H1 (cell line): ENCODE results near the gene ABCA9. TPM values are rescaled to one million over a fixed set of nuclear protein-coding genes. Genes with fewer than 3 reads are reported as not detected.

Experiments
- CTCF ChIA-PET: fragments of 300-600 bp; sonication (Branson Sonifier 250); formaldehyde crosslinking; loops from one replicate; lab custom pipeline; 2021; ENCODE audit not compliant: partially characterized antibody; lab: Charles Lee
- POLR2A ChIA-PET: fragments of 300-600 bp; sonication (Branson Sonifier 250); formaldehyde crosslinking; loops from one replicate; lab custom pipeline; 2021; ENCODE audit warnings: inconsistent platforms; ENCODE audit not compliant: partially characterized antibody; lab: Charles Lee
- DNase-seq, 2 experiments: peaks; one replicate each; pipeline versions ENCODE4 v3.0.0 to v3.0.0-alpha.2; 2010 to 2022; ENCODE audit warnings: low spot score in 2 of 2, low read depth in 1 of 2, mixed read lengths in 1 of 2
- FAIRE-seq: peaks from 2 replicates; lab custom pipeline; 2011; peaks lifted over from hg19 to GRCh38; lab: Jason Lieb, UNC
- H2AFZ ChIP-seq: 2 replicates; pipeline ENCODE4 v1.8.1; 2012; ENCODE audit warnings: low read length, inconsistent platforms
- H2AK5ac ChIP-seq: 2 replicates; pipeline ENCODE4 v1.6.1; 2013; ENCODE audit warnings: low read depth, low read length
- H2BK120ac ChIP-seq: replicated peaks from 2 replicates; pipeline ENCODE3; 2013; ENCODE audit warnings: low read depth, low read length, inconsistent platforms
- H2BK12ac ChIP-seq: 2 replicates; pipeline ENCODE4 v1.6.1; 2013; ENCODE audit warnings: low read depth, low read length
- H2BK15ac ChIP-seq: 2 replicates; pipeline ENCODE4 v1.6.1; 2013; ENCODE audit warnings: low read length
- H2BK20ac ChIP-seq: 2 replicates; pipeline ENCODE4 v1.6.1; 2013; ENCODE audit warnings: low read length
- H2BK5ac ChIP-seq: 2 replicates; pipeline ENCODE4 v1.6.1; 2013; ENCODE audit warnings: low read depth, low read length
- H3K14ac ChIP-seq: 2 replicates; pipeline ENCODE4 v1.6.1; 2013; ENCODE audit warnings: inconsistent platforms; ENCODE audit not compliant: insufficient read length
- H3K18ac ChIP-seq: 2 replicates; pipeline ENCODE4 v1.6.1; 2013; ENCODE audit warnings: low read length; ENCODE audit errors: extremely low read depth
- H3K23ac ChIP-seq: 2 replicates; pipeline ENCODE4 v1.6.1; 2013; ENCODE audit warnings: inconsistent platforms; ENCODE audit not compliant: insufficient read length
- H3K23me2 ChIP-seq: 2 replicates; pipeline ENCODE4 v1.6.1; 2013; ENCODE audit warnings: low read depth, low read length
- H3K27ac ChIP-seq: 2 replicates; pipeline ENCODE4 v1.6.1; 2011; ENCODE audit warnings: low read depth, low read length, inconsistent platforms
- H3K27me3 ChIP-seq, 4 experiments: replicated peaks in 1 of 4; 1 replicate in 1 of 4; 2 replicates in 3 of 4; pipeline versions ENCODE4 v1.6.1 to v1.8.1; 2011 to 2013; ENCODE audit warnings: low read length in 3 of 4, mild to moderate bottlenecking in 3 of 4, inconsistent platforms in 2 of 4, mixed read lengths in 2 of 4, moderate library complexity in 1 of 4; ENCODE audit not compliant: control insufficient read depth in 3 of 4, insufficient read depth in 3 of 4; ENCODE audit errors: extremely low read depth in 1 of 4
- H3K36me3 ChIP-seq, 4 experiments: 2 replicates each; pipeline versions ENCODE4 v1.6.1 to v1.8.1; 2011 to 2013; ENCODE audit warnings: mild to moderate bottlenecking in 4 of 4, low read length in 3 of 4, moderate library complexity in 2 of 4, control low read depth in 1 of 4, inconsistent platforms in 1 of 4; ENCODE audit not compliant: insufficient read depth in 4 of 4, control insufficient read depth in 2 of 4
- H3K4ac ChIP-seq: replicated peaks from 2 replicates; pipeline ENCODE3; 2013; ENCODE audit warnings: low read length, low read depth, mixed read lengths, inconsistent platforms; ENCODE audit not compliant: insufficient read length
- H3K4me1 ChIP-seq, 4 experiments: replicated peaks in 1 of 4; 1 replicate in 1 of 4; 2 replicates in 3 of 4; pipeline versions ENCODE4 v1.6.1 to v1.8.1; 2011 to 2013; ENCODE audit warnings: low read length in 3 of 4, inconsistent platforms in 2 of 4, mixed read lengths in 1 of 4; ENCODE audit not compliant: insufficient read depth in 4 of 4, control insufficient read depth in 3 of 4
- H3K4me2 ChIP-seq, 2 experiments: 2 replicates each; pipeline versions ENCODE4 v1.6.1 to v1.8.1; 2011 to 2013; ENCODE audit warnings: low read depth in 2 of 2, low read length in 2 of 2, control low read depth in 1 of 2, inconsistent platforms in 1 of 2, mild to moderate bottlenecking in 1 of 2; ENCODE audit not compliant: insufficient read depth in 1 of 2
- H3K4me3 ChIP-seq, 4 experiments: fragments of 200-600, 300-600 bp in 1 of 4; sonication (generic), shearing (Covaris generic), sonication (Bioruptor Twin) in 1 of 4; 2 replicates each; pipeline versions ENCODE4 v1.5.1 to v1.8.1; 2011 to 2016; ENCODE audit warnings: low read length in 4 of 4, low read depth in 3 of 4, control low read depth in 2 of 4, inconsistent platforms in 2 of 4, mild to moderate bottlenecking in 2 of 4, mixed read lengths in 1 of 4, moderate library complexity in 1 of 4; ENCODE audit not compliant: insufficient read depth in 2 of 4; ENCODE audit errors: extremely low read depth in 1 of 4
- H3K56ac ChIP-seq: replicated peaks from 2 replicates; pipeline ENCODE3; 2013; ENCODE audit warnings: low read depth, mild to moderate bottlenecking, mixed read lengths, low read length, inconsistent platforms; ENCODE audit not compliant: insufficient read length
- H3K79me1 ChIP-seq: 2 replicates; pipeline ENCODE4 v1.6.1; 2013; ENCODE audit warnings: low read depth, low read length, control low read depth
- H3K79me2 ChIP-seq, 2 experiments: 2 replicates each; pipeline versions ENCODE4 v1.6.1 to v1.8.1; 2012 to 2013; ENCODE audit warnings: low read length in 2 of 2, mild to moderate bottlenecking in 2 of 2, inconsistent platforms in 1 of 2; ENCODE audit not compliant: insufficient read depth in 2 of 2, control insufficient read depth in 1 of 2
- H3K9ac ChIP-seq, 4 experiments: replicated peaks in 1 of 4; 1 replicate in 1 of 4; 2 replicates in 3 of 4; pipeline versions ENCODE4 v1.6.1 to v1.8.1; 2011 to 2013; ENCODE audit warnings: low read depth in 3 of 4, low read length in 3 of 4, control low read depth in 2 of 4, mild to moderate bottlenecking in 2 of 4, moderate library complexity in 2 of 4, inconsistent platforms in 1 of 4; ENCODE audit errors: extremely low read depth in 1 of 4
- H3K9me3 ChIP-seq, 2 experiments: 2 replicates each; pipeline versions ENCODE4 v1.6.1 to v1.8.1; 2012 to 2013; ENCODE audit warnings: mild to moderate bottlenecking in 2 of 2, moderate library complexity in 2 of 2, control low read depth in 1 of 2, inconsistent platforms in 1 of 2, low read depth in 1 of 2, low read length in 1 of 2, mixed read lengths in 1 of 2; ENCODE audit not compliant: insufficient read depth in 2 of 2
- H4K20me1 ChIP-seq, 2 experiments: replicated peaks in 1 of 2; 2 replicates each; pipeline versions ENCODE3 to v1.8.1; 2011 to 2013; ENCODE audit warnings: inconsistent platforms in 2 of 2, low read length in 2 of 2, mild to moderate bottlenecking in 1 of 2; ENCODE audit not compliant: insufficient read depth in 2 of 2, control insufficient read depth in 1 of 2
- H4K5ac ChIP-seq: 2 replicates; pipeline ENCODE4 v1.6.1; 2013; ENCODE audit warnings: low read length, low read depth, mixed read lengths, inconsistent platforms; ENCODE audit not compliant: insufficient read length
- H4K8ac ChIP-seq: 2 replicates; pipeline ENCODE4 v1.8.0; 2013; ENCODE audit warnings: mild to moderate bottlenecking, moderate library complexity, low read length, inconsistent platforms; ENCODE audit not compliant: insufficient read depth; ENCODE audit errors: extremely low read depth
- H4K91ac ChIP-seq: replicated peaks from 2 replicates; pipeline ENCODE3; 2013; ENCODE audit warnings: low read length, mixed read lengths, inconsistent platforms; ENCODE audit not compliant: insufficient read length
- SP1 ChIP-seq: IDR thresholded peaks from 2 replicates; pipeline ENCODE4 v1.6.1; 2011; ENCODE audit warnings: low read depth, low read length
- YY1 ChIP-seq: IDR thresholded peaks from 2 replicates; pipeline ENCODE4 v1.6.1; 2011; ENCODE audit warnings: low read depth, mild to moderate bottlenecking, low read length
- WGBS, 2 experiments: shearing (Covaris generic) in 1 of 2; methylation state at CpG; one replicate each; pipeline versions ENCODE4 v1.1.6 to v1.1.7; 2013 to 2015; ENCODE audit warnings: low lambda C conversion rate in 2 of 2, mixed read lengths in 2 of 2, inconsistent platforms in 1 of 2, low coverage in 1 of 2, missing lambda C conversion rate in 1 of 2; ENCODE audit not compliant: insufficient replicate concordance in 2 of 2, insufficient coverage in 1 of 2, insufficient read length in 1 of 2; ENCODE audit errors: extremely low coverage in 1 of 2, missing lambda C conversion rate in 1 of 2; 5-methylcytosine and 5-hydroxymethylcytosine counted together
- polyA plus RNA-seq, 7 experiments: library from polyadenylated mRNA; depleted of rRNA in 3 of 7; stranded (reverse) in 5 of 7; unstranded in 2 of 7; fragments of >200 nt in 5 of 7; fragments of 200-250 nt in 2 of 7; gene quantifications; 1 replicate in 5 of 7; 2 replicates in 1 of 7; 4 replicates in 1 of 7; pipeline versions ENCODE4 v1.2.1 to v1.2.3, GENCODE V29; 2011 to 2013; ENCODE audit warnings: missing spikeins in 2 of 7, mixed read lengths in 2 of 7
- total RNA-seq: library from RNA; stranded (reverse); fragmentation: NEBNext Ultra II Directional; extraction: Animal tissue kit (Norgen Biotek cat#: 25700); gene quantifications from 2 replicates; pipeline ENCODE4 v1.2.1, GENCODE V29; 2021

The ABCA9 gene
- total and polyA plus RNA-seq, 2 of the 8 experiments (the other 6 are each of a cell fraction or from before 2014, with no cell fraction given), result not detected

- no peak overlapping the region for H4K8ac ChIP-seq
- CTCF ChIA-PET, result interaction anchor here (1.2 to 1.3 kb wide), 2 partner anchors 28 to 258 kb away, joined by 3 to 4 read pairs; no protein-coding TSS in a partner anchor
- H4K91ac ChIP-seq, result no peak overlapping the region
- no peak overlapping the region for H3K9ac ChIP-seq
- H2AK5ac ChIP-seq, result no peak overlapping the region
- H2BK20ac ChIP-seq, result no peak overlapping the region
- H3K27ac ChIP-seq, result no peak overlapping the region
- H3K79me2 ChIP-seq, result no peaks in the 10 kb centered on the region
- no peak overlapping the region for H3K14ac ChIP-seq
- H3K4me1 ChIP-seq, result no peaks in the 10 kb centered on the region
- no peak overlapping the region for H3K56ac ChIP-seq
- TF ChIP-seq SP1 (no peak), YY1 (no peak)
- no peak overlapping the region for H2AFZ ChIP-seq
- FAIRE-seq (no peak), DNase-seq (no peak)
- no peaks in the 10 kb centered on the region for H3K79me1 ChIP-seq
- no peak overlapping the region for H3K23ac ChIP-seq
- no peak overlapping the region for H3K4me3 ChIP-seq
- no peaks in the 10 kb centered on the region for H4K20me1 ChIP-seq
- H3K18ac ChIP-seq, result no peak overlapping the region
- no peak overlapping the region for H2BK120ac ChIP-seq
- H4K5ac ChIP-seq, result no peak overlapping the region
- H2BK5ac ChIP-seq, result no peak overlapping the region
- H3K4ac ChIP-seq, result no peak overlapping the region
- 88% methylated on average over 1 of the region's 1 CpG; no CpG with 5 or more reads in 1 of the 2 experiments for WGBS, 2 experiments
- POLR2A ChIA-PET, result no interaction called here
- H3K27me3 ChIP-seq, result no peaks in the 10 kb centered on the region
- no peaks in the 10 kb centered on the region for H3K23me2 ChIP-seq
- H2BK15ac ChIP-seq, result no peak overlapping the region
- no peak overlapping the region for H3K4me2 ChIP-seq
- H3K36me3 ChIP-seq, result no peaks in the 10 kb centered on the region
- no peaks in the 10 kb centered on the region for H3K9me3 ChIP-seq
- H2BK12ac ChIP-seq, result no peak overlapping the region
Observed at GRCh38 chr17:69030169-69030568, 30.6 kb downstream of the ABCA9 start.
